HG03095 (cell line): ENCODE measurements around the gene PEAR1.

ENCODE experiments used
- ATAC-seq: cut with Tn5 transposase; IDR thresholded peaks from one replicate; pipeline ENCODE4 v1.9.1; 2021; ENCODE audit warnings: moderate library complexity; ENCODE audit not compliant: unreplicated experiment

Gene PEAR1

DNA sequence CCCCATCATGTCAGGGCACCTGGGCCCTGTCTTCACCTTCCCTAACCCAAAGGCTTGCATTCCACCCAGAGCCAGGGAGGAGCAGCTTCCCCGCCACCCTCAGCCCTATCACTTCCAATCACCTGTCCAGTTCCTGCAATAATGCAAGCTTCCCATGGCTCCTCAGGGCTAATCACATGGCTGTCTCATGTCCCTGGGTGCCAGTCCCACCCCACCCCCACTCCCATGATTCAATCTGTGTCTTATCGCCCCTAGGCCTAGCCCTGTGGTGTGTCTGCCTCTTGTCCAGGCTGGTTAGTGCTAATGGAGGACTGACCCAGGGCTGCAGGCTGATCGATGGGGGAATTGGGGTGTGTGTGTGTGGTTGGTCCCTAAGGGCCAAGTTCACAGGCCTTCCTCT is 11.0 kb upstream of the PEAR1 start:
- no peak for ATAC-seq

DNA sequence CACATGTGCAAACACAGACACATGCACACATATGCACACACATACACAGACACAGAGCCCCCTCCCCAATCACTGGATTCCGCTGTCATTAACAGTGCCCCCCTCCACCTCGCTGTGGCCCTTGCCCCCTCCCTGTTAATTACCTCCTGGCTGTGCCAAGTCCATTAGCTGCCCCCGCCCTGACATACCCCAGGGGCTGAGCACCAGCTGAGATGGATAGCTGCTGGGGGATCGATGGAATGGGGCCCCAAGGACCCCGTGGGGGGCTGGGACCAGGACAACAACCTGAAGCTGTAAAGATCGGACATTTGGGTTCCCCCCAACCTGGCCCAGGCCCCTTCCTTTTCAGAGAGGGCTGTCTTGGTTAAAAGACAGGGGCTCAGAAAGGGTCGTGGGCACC is 9.6 kb upstream of the PEAR1 start:
- no peak for ATAC-seq

DNA sequence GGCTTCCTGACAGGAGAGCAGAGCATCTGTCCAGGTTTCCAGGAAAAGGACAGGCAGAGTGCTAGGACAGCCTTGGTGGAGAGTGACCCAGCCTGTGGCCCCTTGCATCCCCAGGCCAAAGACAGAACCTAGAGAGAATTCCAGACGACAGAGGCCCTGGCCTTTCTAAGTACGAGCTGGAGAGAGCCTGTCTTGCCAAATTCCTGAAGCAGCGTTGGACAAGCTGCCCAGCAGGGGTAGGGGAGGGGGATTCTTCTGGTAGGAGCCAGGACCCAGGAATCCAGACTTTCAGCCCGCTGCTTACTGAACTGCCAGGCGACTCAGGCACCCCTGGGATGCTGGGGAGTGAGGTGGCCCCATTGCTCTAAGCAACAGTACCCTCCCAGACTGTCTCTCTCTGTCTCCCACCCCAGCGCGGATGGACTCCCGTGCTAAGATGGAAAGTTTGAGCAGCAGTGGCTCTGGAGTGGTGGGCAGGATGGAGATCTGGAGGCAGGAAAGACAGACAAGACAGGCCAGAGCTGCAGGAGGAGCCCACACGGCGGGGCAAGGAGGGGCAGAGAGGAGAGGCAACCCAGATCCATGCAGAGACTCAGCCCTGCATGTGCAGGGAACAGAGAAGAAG is 8.8 kb upstream of the PEAR1 start:
- ATAC-seq: no peak

DNA sequence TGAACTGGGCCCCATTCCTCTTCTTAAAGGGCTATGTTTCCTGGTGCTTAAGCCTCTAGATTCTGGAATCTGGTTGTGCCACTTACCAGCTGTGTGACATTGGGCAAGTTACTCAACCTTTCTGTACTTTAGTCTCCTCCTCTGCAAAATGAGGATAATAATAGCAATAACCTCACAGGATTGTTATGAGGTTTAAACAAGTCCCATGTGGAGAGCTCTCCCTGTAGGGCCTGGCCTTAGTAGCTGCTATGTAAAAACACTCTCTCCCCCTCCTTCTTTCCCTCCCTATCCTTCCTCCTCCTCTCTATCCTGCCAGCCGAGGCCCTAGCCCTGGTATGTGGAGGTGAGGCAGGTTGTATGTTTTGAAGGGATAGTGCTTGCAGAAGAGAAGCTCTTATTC is 8.2 kb upstream of the PEAR1 start:
- ATAC-seq: no peak

DNA sequence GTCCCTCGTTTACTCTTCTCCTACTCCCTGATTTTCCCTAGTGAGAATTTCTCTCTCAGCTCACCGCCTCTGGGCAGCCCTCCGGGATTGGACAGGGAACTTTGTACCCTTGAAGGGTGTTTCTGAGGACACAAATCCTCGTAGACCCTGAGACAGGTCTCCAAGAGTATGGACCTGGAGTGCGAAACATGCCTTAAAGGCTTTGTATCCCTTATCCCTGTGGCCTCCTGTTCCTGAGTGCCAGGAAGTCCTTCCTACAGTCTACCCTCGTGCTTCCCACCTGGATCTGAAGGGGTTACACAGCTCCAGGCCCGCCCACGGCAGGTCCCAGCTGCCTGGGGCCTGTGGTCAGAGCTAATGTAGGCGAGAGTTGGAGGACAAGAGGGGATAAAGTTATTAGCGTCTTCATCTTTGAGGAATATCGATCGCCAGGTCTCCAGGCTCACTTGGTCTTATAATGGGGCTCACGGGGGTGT is 7.6 kb upstream of the PEAR1 start:
- no peak for ATAC-seq

DNA sequence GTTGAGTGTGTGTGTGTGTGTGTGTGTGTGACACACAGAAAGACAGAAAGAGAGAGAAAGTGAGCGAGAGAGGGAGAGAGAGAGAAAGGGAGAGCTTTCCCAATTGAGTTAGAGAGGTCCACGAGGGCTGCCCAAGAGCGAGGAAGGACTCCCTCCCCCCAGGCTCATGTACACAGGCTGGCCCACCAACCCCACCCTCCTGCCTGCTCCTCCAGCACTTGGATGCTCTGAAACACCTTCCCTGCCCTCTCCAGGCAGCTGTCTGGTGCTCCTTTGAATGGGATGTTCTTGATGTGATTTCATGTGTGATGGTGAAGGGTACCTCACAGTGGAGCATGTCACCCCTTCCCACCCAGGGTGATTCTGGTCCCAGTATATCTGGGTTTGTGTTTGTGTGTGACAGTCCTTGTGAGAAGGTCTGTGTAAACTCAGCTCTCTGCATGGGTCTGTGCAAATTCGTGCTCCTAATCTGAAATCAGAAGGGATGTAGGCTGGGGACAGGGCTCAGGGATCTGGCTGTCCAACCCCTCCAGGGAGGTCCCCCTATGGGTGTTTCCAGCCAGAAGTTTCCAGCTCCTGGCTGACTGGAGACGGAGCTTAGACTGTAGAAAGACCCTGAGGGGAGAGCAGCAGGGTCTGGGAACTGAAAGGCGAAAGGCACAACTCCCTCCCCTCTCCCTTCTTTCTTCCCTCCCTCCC is 6.8 kb upstream of the PEAR1 start:
- no peak for ATAC-seq

DNA sequence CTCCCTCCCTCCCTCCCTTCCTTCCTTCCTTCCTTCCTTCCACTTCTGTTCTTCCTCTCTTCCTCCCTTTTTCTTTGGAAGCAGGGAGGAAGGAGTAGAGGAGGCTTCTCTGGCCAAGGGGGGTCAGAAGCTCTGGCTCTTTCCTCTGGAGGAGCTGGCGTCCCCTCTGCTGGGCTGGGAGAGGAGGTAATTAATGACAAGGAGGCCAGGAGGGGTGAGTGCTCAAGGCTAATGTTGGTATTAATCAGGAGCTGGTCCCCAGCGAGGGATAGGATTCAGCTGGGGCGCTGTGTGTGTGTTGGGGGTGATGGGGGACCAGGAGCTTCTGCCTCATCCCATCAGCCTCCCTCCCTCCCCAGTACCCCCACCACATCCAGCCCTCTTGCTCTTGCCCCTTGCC is 6.2 kb upstream of the PEAR1 start:
- no peak for ATAC-seq

DNA sequence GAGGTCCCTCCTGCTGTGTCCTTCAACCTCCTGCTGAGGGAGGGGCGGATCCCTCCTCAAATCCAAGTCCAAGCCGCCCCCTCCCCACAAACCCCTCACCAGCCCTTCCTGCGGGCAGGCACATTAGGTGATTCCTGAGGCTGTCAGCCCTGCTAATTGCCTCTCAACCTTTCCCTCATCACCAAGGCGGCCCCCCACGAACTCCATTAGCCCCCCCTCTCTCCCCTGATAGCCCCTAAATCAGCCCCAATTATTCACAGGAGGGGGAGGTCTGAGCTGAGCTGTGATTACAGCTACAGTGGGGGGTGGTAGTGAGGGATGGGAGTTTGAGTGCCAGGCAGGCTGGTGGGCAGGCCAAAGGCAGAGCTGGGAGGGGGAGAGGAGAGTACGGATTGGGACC is 5.8 kb upstream of the PEAR1 start:
- no peak for ATAC-seq

DNA sequence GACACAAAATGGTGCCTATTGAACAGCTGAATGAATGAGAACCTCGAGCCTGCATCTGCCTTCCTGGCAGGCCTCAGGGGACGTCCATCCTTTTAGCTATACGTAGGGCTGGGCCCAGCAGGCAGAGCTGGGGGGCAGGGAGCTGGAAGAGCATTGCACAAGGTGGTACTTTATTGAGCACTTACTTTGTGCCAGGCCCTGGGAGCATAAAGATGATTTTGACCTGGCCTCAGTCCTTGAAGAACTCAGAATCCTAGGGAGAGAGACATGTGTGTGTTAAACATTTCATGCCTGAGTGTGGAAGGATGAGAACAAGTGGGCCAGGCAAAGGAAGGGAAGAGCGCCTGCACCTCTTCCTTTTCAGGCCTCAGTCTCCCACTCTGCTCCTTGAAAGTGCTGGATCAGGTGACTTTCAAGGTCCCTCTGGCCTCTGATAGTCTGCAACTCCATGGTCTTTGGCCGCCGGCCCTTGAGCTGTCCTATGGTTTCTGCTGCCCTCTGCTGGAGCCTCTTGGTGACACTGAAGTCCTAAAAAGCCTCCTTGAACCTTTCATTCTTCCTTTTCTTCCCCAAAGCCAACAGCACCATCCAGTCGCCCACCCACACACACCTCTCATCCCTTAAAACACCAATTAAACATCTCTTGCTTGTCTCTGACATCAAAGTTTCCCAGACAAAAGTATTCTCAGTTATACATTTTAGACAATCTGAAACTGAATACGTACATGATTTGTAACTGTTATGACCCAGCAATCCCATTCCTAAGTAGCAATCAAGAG is 3.5 kb upstream of the PEAR1 start:
- ATAC-seq: no peak

DNA sequence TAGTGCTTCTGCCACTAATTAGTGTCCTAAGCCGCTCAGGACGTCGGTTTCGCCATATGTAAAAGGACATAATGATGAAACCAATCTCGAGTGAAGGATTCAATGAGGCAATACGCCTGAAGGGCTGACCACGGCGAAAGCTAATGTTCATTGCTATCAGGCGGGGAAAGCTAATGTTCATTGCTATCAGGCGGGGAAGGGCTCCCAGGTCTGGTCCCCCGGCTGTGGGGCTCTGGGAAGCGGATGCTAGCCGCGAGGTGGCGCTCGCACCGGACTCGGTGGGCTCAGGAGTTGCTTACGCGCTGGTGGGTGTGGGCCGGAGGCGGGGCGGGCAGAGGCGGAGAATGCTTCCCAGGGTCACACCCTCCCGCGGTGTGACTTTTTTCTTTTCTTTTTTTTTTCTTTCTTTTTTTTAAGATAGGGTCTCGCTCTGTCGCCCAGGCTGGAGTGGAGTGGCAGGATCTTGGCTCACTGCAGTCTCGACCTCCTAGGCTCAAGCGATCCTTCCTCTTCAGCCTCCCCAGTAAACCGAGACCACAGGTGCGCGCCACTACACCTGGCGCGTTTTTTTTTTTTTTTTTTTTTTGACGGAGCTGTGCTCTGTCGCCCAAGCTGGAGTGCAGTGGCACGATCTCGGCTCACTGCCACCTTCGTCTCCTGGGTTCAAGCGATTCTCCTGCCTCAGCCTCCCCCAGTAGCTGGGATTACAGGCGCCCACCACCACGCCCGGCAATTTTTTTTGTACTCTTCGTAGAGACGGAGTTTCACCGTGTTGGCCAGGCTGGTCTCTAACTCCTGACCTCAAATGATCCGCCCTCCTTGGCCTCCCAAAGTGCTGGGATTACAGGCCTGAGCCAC is 1.1 kb upstream of the PEAR1 start:
- no peak for ATAC-seq

DNA sequence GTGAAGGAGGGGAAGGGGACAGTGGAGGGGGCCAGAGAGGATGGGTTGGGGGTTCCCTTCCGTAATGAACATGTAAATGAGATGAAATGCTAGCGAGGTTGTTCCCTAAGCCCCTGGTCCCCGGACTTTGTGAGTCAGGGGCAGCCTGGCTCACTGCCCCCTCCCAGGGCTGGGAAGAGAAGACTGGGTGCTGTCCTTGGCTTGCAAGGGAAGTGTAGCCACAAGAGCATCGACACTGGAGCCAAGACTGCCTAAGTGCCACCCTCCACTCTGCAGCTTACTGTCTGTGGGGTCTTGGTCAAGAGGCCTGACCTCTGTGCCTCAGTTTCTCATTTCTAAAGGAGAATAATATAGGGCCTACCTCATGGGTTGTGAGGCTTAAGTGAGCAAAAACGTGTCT is 483 bp downstream of the PEAR1 start:
- ATAC-seq: no peak

DNA sequence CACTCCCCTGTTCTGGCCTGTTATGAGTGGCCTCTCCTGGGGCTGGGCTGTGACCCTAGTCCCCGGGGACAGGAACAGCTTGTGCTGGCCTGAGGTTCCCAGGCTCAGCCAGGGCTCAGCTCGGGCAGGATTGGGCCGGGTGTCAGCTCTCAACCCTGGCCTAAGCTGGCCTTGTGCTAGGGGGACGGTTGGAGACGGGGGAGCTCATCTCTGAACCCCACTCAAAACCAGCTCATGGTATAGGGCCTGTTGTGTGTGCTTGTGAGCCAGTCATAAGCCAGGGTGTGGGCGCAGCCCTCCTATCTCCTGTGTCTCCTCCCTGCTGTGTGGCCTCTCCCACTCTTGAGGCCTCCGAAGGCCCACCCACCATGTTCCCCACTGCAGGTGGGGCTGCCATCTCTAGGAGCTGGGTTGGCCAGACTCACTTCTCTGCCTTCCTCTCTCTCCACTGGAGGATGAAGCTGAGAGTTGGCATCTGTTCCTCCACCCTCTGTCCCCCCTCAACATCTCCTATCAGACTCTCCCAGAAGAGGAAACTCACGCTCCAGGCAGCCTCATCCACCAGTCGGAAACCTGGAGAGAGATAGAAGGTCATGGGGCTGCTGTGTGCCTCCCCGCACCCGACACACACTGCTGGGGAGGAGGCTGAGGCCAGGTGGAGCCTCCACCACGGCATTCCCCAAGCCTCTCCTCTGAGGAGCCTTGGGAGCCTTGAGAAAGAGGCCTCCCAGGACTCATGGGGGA is 1.4 kb downstream of the PEAR1 start:
- no peak for ATAC-seq

DNA sequence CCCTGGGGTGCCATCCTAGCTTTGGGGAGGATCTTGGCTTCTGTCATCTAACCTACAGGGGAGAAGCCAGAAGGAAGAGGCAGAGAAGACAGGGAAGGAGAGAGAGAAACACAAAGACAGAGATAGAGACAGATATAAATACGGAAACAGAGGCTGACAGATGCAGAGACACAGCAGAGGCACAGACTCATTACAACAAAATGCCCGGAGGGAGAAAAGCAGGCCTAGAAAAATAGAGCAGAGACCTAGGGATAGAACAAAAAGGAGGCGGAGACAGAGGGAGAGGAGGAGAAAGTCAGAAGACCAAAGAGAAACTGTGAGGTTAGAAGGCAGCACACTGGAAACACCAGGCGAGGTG is 1.9 kb downstream of the PEAR1 start:
- no peak for ATAC-seq

DNA sequence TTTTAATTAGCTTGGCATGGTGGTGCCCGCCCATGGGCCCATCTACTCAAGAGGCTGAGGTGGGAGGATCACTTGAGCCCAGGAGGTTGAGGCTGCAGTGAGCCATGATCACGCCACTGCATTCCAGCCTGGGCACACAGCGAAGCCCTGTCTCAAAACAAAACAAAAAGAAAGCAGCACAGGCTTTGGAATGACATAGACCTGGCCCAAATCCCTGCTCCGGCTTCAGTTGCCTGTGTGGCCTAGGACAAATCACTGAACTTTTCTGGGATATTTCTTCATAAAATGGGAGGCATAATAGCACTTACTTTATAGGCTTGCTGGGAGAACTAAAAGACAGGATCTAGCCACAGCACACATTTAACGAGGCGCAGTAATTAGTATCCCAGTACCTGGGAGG is 2.4 kb downstream of the PEAR1 start:
- ATAC-seq: no peak

DNA sequence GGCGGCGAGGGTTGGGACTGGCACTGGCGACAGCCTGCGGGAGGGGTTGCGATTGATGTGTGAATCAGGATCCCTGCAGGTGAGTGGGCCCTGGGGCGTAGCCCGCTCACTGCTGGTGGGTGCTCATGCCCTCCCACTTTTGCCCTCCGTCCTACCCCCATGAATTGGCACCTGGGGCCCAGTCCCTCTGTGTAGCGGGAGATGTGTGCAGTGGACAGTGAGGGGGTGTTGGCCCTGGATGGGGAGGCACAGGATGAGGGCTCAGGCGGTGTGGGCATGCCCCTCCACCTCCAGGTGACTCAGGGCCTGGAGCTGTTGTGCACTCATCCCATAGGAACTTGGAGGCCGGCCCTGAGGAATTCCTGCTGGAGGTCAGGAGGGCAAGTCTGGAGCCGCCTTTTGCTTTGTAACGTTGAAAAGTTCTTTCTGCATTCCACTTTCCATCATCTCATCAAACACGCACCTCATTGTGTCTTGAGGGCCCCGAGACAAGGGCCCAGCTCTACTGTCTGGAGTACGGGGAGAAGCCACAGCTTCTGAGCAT is 3.0 kb downstream of the PEAR1 start:
- no peak for ATAC-seq

DNA sequence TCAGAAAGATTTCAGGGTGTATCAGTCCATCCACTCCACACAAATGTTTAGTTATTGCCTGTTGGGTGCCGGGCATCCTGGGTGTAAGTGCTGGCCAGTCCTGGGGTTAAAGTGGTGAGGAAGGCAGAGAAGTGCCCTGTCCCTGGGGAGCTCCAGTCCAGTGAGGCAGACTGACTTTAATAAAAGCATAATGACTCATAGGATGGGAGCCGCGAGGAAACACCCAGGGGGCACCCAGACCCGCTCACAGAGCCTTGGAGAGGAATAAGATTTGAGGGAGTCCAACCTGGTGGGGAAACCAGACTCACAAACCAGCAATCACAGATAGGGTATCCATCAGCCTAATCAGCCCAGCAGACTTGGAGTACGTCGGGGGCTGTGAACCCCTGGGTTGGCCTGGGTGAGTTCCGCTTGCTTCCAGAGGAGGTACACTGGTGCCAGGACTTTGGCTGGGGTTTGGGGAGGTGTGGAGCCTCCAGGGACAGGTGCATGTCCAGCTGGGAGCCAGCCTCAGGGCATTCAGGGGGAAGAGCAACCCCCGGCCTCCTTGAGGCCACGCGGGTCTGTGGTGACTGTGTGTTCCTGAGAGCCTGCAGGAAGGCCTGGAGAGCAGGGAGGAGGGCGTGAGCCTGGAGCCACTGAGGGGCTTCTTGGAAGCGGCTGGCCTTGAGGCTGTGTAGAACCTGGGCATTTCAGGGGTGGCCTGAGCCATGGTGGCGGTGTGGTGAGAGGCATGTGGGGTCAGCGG is 3.7 kb downstream of the PEAR1 start:
- ATAC-seq: no peak

DNA sequence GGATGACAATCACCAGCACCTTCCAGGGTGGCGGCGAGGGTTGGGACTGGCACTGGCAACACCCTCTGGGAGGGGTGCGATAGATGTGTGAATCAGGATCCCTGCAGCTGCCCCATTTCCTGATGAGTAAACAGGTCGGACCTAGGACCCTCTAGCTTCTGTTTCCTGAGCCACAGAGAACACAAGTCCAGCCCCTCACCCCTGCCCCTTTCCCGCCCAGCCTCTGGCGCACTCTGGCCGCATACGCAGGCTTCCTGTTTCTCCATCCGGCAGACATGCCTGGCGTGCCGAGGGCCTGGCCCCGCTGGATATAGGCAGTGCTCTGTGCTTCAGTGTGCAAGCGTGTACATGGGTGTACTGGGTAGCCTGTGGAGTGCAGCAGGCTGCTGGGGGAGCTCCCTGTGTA is 4.6 kb downstream of the PEAR1 start:
- no peak for ATAC-seq

DNA sequence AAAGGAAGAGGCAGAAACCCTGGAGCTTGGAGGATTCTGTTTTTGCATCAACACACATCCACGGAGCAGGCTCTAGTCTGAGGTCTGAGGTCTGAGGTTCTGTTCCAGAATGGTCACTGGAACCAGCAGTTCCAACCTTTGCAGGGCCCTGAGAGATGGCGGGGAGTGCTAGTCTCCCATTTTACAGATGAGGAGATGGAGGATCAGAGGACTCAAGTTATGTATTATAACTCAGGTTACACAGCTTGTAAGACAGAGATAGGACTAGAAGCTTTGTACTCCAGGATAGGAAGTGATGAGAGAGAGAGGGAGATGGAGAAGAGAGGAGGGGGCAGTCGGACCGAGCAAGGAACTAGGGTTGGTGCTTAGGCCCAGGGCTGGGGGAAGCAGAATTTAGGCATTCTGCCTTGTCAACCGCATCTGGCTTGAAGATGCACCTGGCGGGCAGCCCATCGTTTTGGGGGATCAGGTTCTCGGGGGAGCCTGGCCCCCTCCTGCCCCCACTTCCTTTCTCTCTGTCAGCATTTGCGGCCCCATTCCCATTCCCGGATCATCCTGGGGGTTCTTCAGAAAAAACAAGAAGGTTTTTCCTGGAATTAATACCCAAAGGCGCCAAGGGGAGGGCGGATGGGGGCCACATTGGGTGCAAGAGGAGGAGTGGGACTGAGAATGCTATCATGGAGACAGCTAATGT is 5.6 kb downstream of the PEAR1 start:
- no peak for ATAC-seq
